HG02852 (cell line): Measurements from ENCODE around the gene TSPAN14.

Source experiments
- ATAC-seq: cut with Tn5 transposase; IDR thresholded peaks from one replicate; pipeline ENCODE4 v1.9.1; 2021; ENCODE audit warnings: mild to moderate bottlenecking, moderate library complexity; ENCODE audit not compliant: unreplicated experiment

Gene TSPAN14

GRCh38 chr10:80486785-80487420 is 32.8 kb downstream of the TSPAN14 start:
- ATAC-seq, result no peak

GRCh38 chr10:80487421-80487785 is 33.3 kb downstream of the TSPAN14 start:
- no peak for ATAC-seq

GRCh38 chr10:80487791-80488538 is 33.9 kb downstream of the TSPAN14 start:
- no peak for ATAC-seq

GRCh38 chr10:80488539-80489066 is 34.5 kb downstream of the TSPAN14 start:
- no peak for ATAC-seq

GRCh38 chr10:80489371-80490112 is 35.4 kb downstream of the TSPAN14 start:
- ATAC-seq, result no peak

- ATAC-seq, result no peak
Observed at GRCh38 chr10:80491251-80492102, 37.4 kb downstream of the TSPAN14 start.

GRCh38 chr10:80492848-80493521 is 38.9 kb downstream of the TSPAN14 start:
- ATAC-seq, result peak; percentile 29

- peak; percentile 72 for ATAC-seq
Observed at GRCh38 chr10:80493522-80494051, 39.5 kb downstream of the TSPAN14 start.

GRCh38 chr10:80496555-80497172 is 42.6 kb downstream of the TSPAN14 start:
- no peak for ATAC-seq

- no peak for ATAC-seq
Observed at GRCh38 chr10:80497187-80498077, 43.3 kb downstream of the TSPAN14 start.

GRCh38 chr10:80498078-80498832 is 44.1 kb downstream of the TSPAN14 start:
- ATAC-seq, result no peak

GRCh38 chr10:80498833-80499741 is 45.0 kb downstream of the TSPAN14 start:
- ATAC-seq, result no peak

- peak; percentile 65 for ATAC-seq
Observed at GRCh38 chr10:80500572-80501380, 46.7 kb downstream of the TSPAN14 start.

GRCh38 chr10:80501381-80501912 is 47.3 kb downstream of the TSPAN14 start:
- ATAC-seq, result no peak

- no peak for ATAC-seq
Observed at GRCh38 chr10:80501913-80502521, 47.9 kb downstream of the TSPAN14 start.
